ENCODE measurements around the gene TRIM29.

Gene TRIM29

GRCh38 chr11:120141768-120142423, 4.0 kb upstream of the TRIM29 start:
- Histone ChIP-seq H4K91ac (ENCODE audit: low read depth, low read length, poor library complexity) (no peak overlapping the region), H3K14ac (ENCODE audit: low read length) (no peak overlapping the region), H3K79me1 (ENCODE audit: low read depth, low read length) (no peaks in the 10 kb centered on the region), H4K8ac (ENCODE audit: low read depth, low read length) (no peak overlapping the region), H2BK12ac (ENCODE audit: low read length) (no peak overlapping the region), H2BK5ac (ENCODE audit: low read length) (no peak overlapping the region), H3K18ac (ENCODE audit: low read length) (no peak overlapping the region), H3K27me3 (ENCODE audit: control insufficient read depth in 3 of 3, insufficient read depth in 3 of 3, low read depth in 1 of 3, low read length in 3 of 3) (peaks cover 0 to 35% (median 0%) of the 10 kb centered on the region in 3 experiments), H2BK15ac (ENCODE audit: low read length) (no peak overlapping the region), H3K36me3 (replicated peaks in 1 of 2; ENCODE audit: control insufficient read depth in 2 of 2, insufficient read depth in 2 of 2, low read length in 2 of 2) (no peaks in the 10 kb centered on the region), H3K4me1 (ENCODE audit: control insufficient read depth in 2 of 2, insufficient read depth in 1 of 2, low read depth in 1 of 2, low read length in 2 of 2) (peaks cover 0 to 8% of the 10 kb centered on the region in 2 donors), H2AFZ (ENCODE audit: low read length) (no peak overlapping the region), H2AK5ac (ENCODE audit: low read depth, low read length) (no peak overlapping the region), H3K9ac (ENCODE audit: low read depth, low read length, poor library complexity) (no peak overlapping the region), H3K4me2 (ENCODE audit: insufficient read depth, low read length, poor library complexity, severe bottlenecking) (no peak overlapping the region), H3K4me3 (ENCODE audit: low read length in 2 of 2) (no peak overlapping the region), H3K27ac (replicated peaks; ENCODE audit: low read length) (no peak overlapping the region), H3K23ac (ENCODE audit: low read depth, low read length, poor library complexity) (no peak overlapping the region), H3K9me3 (replicated peaks in 1 of 2; ENCODE audit: control insufficient read depth in 2 of 2, insufficient read depth in 1 of 2, low read depth in 1 of 2, low read length in 2 of 2) (no peaks in the 10 kb centered on the region), H2BK120ac (ENCODE audit: low read depth, low read length) (no peak overlapping the region), H3K4ac (ENCODE audit: low read length) (no peak overlapping the region)
- no peak for DNase-seq (ENCODE audit: low spot score)
- no CpG with 5 or more reads among the region's 5 CpGs for WGBS, 2 donors (ENCODE audit: extremely low coverage in 2 of 2, insufficient read length in 2 of 2, insufficient replicate concordance in 1 of 2)

GRCh38 chr11:120141113-120141767, 3.3 kb upstream of the TRIM29 start:
- no peak overlapping the region for H2AFZ ChIP-seq (ENCODE audit: low read length)
- H2BK5ac ChIP-seq (ENCODE audit: low read length), result no peak overlapping the region
- no peak overlapping the region for H2AK5ac ChIP-seq (ENCODE audit: low read depth, low read length)
- H3K4ac ChIP-seq (ENCODE audit: low read length), result no peak overlapping the region
- no peak overlapping the region for H3K27ac ChIP-seq (replicated peaks; ENCODE audit: low read length)
- no peak overlapping the region for H3K18ac ChIP-seq (ENCODE audit: low read length)
- no peak overlapping the region for H4K8ac ChIP-seq (ENCODE audit: low read depth, low read length)
- no CpG with 5 or more reads among the region's 5 CpGs for WGBS, 2 donors (ENCODE audit: extremely low coverage in 2 of 2, insufficient read length in 2 of 2, insufficient replicate concordance in 1 of 2)
- no peaks in the 10 kb centered on the region for H3K36me3 ChIP-seq (replicated peaks in 1 of 2; ENCODE audit: control insufficient read depth in 2 of 2, insufficient read depth in 2 of 2, low read length in 2 of 2)
- H3K9ac ChIP-seq (ENCODE audit: low read depth, low read length, poor library complexity), result no peak overlapping the region
- H3K9me3 ChIP-seq (replicated peaks in 1 of 2; ENCODE audit: control insufficient read depth in 2 of 2, insufficient read depth in 1 of 2, low read depth in 1 of 2, low read length in 2 of 2), result no peaks in the 10 kb centered on the region
- H3K4me1 ChIP-seq (ENCODE audit: control insufficient read depth in 2 of 2, insufficient read depth in 1 of 2, low read depth in 1 of 2, low read length in 2 of 2), result peaks cover 0 to 8% of the 10 kb centered on the region in 2 donors
- DNase-seq (ENCODE audit: low spot score), result no peak
- no peaks in the 10 kb centered on the region for H3K79me1 ChIP-seq (ENCODE audit: low read depth, low read length)
- no peak overlapping the region for H2BK12ac ChIP-seq (ENCODE audit: low read length)
- no peak overlapping the region for H2BK15ac ChIP-seq (ENCODE audit: low read length)
- H3K23ac ChIP-seq (ENCODE audit: low read depth, low read length, poor library complexity), result no peak overlapping the region
- no peak overlapping the region for H3K14ac ChIP-seq (ENCODE audit: low read length)
- H3K4me3 ChIP-seq (ENCODE audit: low read length in 2 of 2), result no peak overlapping the region
- peaks cover 0 to 39% (median 0%) of the 10 kb centered on the region in 3 experiments for H3K27me3 ChIP-seq (ENCODE audit: control insufficient read depth in 3 of 3, insufficient read depth in 3 of 3, low read depth in 1 of 3, low read length in 3 of 3)
- H2BK120ac ChIP-seq (ENCODE audit: low read depth, low read length), result no peak overlapping the region
- H4K91ac ChIP-seq (ENCODE audit: low read depth, low read length, poor library complexity), result no peak overlapping the region
- no peak overlapping the region for H3K4me2 ChIP-seq (ENCODE audit: insufficient read depth, low read length, poor library complexity, severe bottlenecking)

GRCh38 chr11:120139316-120140069, 1.6 kb upstream of the TRIM29 start:
- no peaks in the 10 kb centered on the region for H3K79me1 ChIP-seq (ENCODE audit: low read depth, low read length)
- no peak overlapping the region for H4K91ac ChIP-seq (ENCODE audit: low read depth, low read length, poor library complexity)
- no peak overlapping the region for H2BK120ac ChIP-seq (ENCODE audit: low read depth, low read length)
- peak overlapping the region; percentile 68 for H3K18ac ChIP-seq (ENCODE audit: low read length)
- H2BK12ac ChIP-seq (ENCODE audit: low read length), result peak overlapping the region; percentile 14
- no peaks in the 10 kb centered on the region for H3K36me3 ChIP-seq (replicated peaks in 1 of 2; ENCODE audit: control insufficient read depth in 2 of 2, insufficient read depth in 2 of 2, low read length in 2 of 2)
- peaks cover 0 to 43% (median 0%) of the 10 kb centered on the region in 3 experiments for H3K27me3 ChIP-seq (ENCODE audit: control insufficient read depth in 3 of 3, insufficient read depth in 3 of 3, low read depth in 1 of 3, low read length in 3 of 3)
- H3K4ac ChIP-seq (ENCODE audit: low read length), result no peak overlapping the region
- no peak overlapping the region for H3K4me3 ChIP-seq (ENCODE audit: low read length in 2 of 2)
- no peak overlapping the region for H3K4me2 ChIP-seq (ENCODE audit: insufficient read depth, low read length, poor library complexity, severe bottlenecking)
- no CpG with 5 or more reads among the region's 8 CpGs for WGBS, 2 donors (ENCODE audit: extremely low coverage in 2 of 2, insufficient read length in 2 of 2, insufficient replicate concordance in 1 of 2)
- peaks cover 0 to 8% of the 10 kb centered on the region in 2 donors for H3K4me1 ChIP-seq (ENCODE audit: control insufficient read depth in 2 of 2, insufficient read depth in 1 of 2, low read depth in 1 of 2, low read length in 2 of 2)
- no peak overlapping the region for H2AK5ac ChIP-seq (ENCODE audit: low read depth, low read length)
- no peak overlapping the region for H4K8ac ChIP-seq (ENCODE audit: low read depth, low read length)
- H2BK5ac ChIP-seq (ENCODE audit: low read length), result no peak overlapping the region
- no peak overlapping the region for H3K27ac ChIP-seq (replicated peaks; ENCODE audit: low read length)
- no peak overlapping the region for H2BK15ac ChIP-seq (ENCODE audit: low read length)
- no peak overlapping the region for H3K14ac ChIP-seq (ENCODE audit: low read length)
- no peak overlapping the region for H3K9ac ChIP-seq (ENCODE audit: low read depth, low read length, poor library complexity)
- no peak for DNase-seq (ENCODE audit: low spot score)
- no peak overlapping the region for H3K23ac ChIP-seq (ENCODE audit: low read depth, low read length, poor library complexity)
- H3K9me3 ChIP-seq (replicated peaks in 1 of 2; ENCODE audit: control insufficient read depth in 2 of 2, insufficient read depth in 1 of 2, low read depth in 1 of 2, low read length in 2 of 2), result no peaks in the 10 kb centered on the region
- no peak overlapping the region for H2AFZ ChIP-seq (ENCODE audit: low read length)

- Histone ChIP-seq H3K4me2 (ENCODE audit: insufficient read depth, low read length, poor library complexity, severe bottlenecking) (no peak overlapping the region), H3K4ac (ENCODE audit: low read length) (no peak overlapping the region), H4K91ac (ENCODE audit: low read depth, low read length, poor library complexity) (no peak overlapping the region), H2AK5ac (ENCODE audit: low read depth, low read length) (peak overlapping the region; percentile 76), H3K27ac (replicated peaks; ENCODE audit: low read length) (no peak overlapping the region), H3K4me3 (ENCODE audit: low read length in 2 of 2) (no peak overlapping the region), H2BK5ac (ENCODE audit: low read length) (no peak overlapping the region), H3K4me1 (ENCODE audit: control insufficient read depth in 2 of 2, insufficient read depth in 1 of 2, low read depth in 1 of 2, low read length in 2 of 2) (peaks cover 0 to 8% of the 10 kb centered on the region in 2 donors), H3K79me1 (ENCODE audit: low read depth, low read length) (no peaks in the 10 kb centered on the region), H3K9ac (ENCODE audit: low read depth, low read length, poor library complexity) (no peak overlapping the region), H3K18ac (ENCODE audit: low read length) (peak overlapping the region; percentile 40), H4K8ac (ENCODE audit: low read depth, low read length) (no peak overlapping the region), H2AFZ (ENCODE audit: low read length) (no peak overlapping the region), H3K23ac (ENCODE audit: low read depth, low read length, poor library complexity) (no peak overlapping the region), H3K9me3 (replicated peaks in 1 of 2; ENCODE audit: control insufficient read depth in 2 of 2, insufficient read depth in 1 of 2, low read depth in 1 of 2, low read length in 2 of 2) (no peaks in the 10 kb centered on the region), H3K27me3 (ENCODE audit: control insufficient read depth in 3 of 3, insufficient read depth in 3 of 3, low read depth in 1 of 3, low read length in 3 of 3) (peaks cover 0 to 53% (median 0%) of the 10 kb centered on the region in 3 experiments), H3K36me3 (replicated peaks in 1 of 2; ENCODE audit: control insufficient read depth in 2 of 2, insufficient read depth in 2 of 2, low read length in 2 of 2) (no peaks in the 10 kb centered on the region), H2BK15ac (ENCODE audit: low read length) (peak overlapping the region; percentile 96), H3K14ac (ENCODE audit: low read length) (no peak overlapping the region), H2BK120ac (ENCODE audit: low read depth, low read length) (no peak overlapping the region), H2BK12ac (ENCODE audit: low read length) (no peak overlapping the region)
- no CpG with 5 or more reads among the region's 24 CpGs for WGBS, 2 donors (ENCODE audit: extremely low coverage in 2 of 2, insufficient read length in 2 of 2, insufficient replicate concordance in 1 of 2)
- DNase-seq (ENCODE audit: low spot score), result no peak
Observed at GRCh38 chr11:120137187-120137610, 714 bp downstream of the TRIM29 start.

Measured in neuronal stem cell (in vitro differentiated cells).